H1 (cell line): ENCODE measurements around the gene UVRAG. TPM values are rescaled to one million over a fixed set of nuclear protein-coding genes. Genes with fewer than 3 reads are reported as not detected.

ENCODE experiments used
- CTCF ChIA-PET: fragments of 300-600 bp; sonication (Branson Sonifier 250); formaldehyde crosslinking; loops from one replicate; lab custom pipeline; 2021; ENCODE audit not compliant: partially characterized antibody; lab: Charles Lee
- POLR2A ChIA-PET: fragments of 300-600 bp; sonication (Branson Sonifier 250); formaldehyde crosslinking; loops from one replicate; lab custom pipeline; 2021; ENCODE audit warnings: inconsistent platforms; ENCODE audit not compliant: partially characterized antibody; lab: Charles Lee
- DNase-seq, 2 experiments: peaks; one replicate each; pipeline versions ENCODE4 v3.0.0 to v3.0.0-alpha.2; 2010 to 2022; ENCODE audit warnings: low spot score in 2 of 2, low read depth in 1 of 2, mixed read lengths in 1 of 2
- FAIRE-seq: peaks from 2 replicates; lab custom pipeline; 2011; peaks lifted over from hg19 to GRCh38; lab: Jason Lieb, UNC
- H2AFZ ChIP-seq: 2 replicates; pipeline ENCODE4 v1.8.1; 2012; ENCODE audit warnings: low read length, inconsistent platforms
- H2AK5ac ChIP-seq: 2 replicates; pipeline ENCODE4 v1.6.1; 2013; ENCODE audit warnings: low read depth, low read length
- H2BK120ac ChIP-seq: replicated peaks from 2 replicates; pipeline ENCODE3; 2013; ENCODE audit warnings: low read depth, low read length, inconsistent platforms
- H2BK12ac ChIP-seq: 2 replicates; pipeline ENCODE4 v1.6.1; 2013; ENCODE audit warnings: low read depth, low read length
- H2BK15ac ChIP-seq: 2 replicates; pipeline ENCODE4 v1.6.1; 2013; ENCODE audit warnings: low read length
- H2BK20ac ChIP-seq: 2 replicates; pipeline ENCODE4 v1.6.1; 2013; ENCODE audit warnings: low read length
- H2BK5ac ChIP-seq: 2 replicates; pipeline ENCODE4 v1.6.1; 2013; ENCODE audit warnings: low read depth, low read length
- H3K14ac ChIP-seq: 2 replicates; pipeline ENCODE4 v1.6.1; 2013; ENCODE audit warnings: inconsistent platforms; ENCODE audit not compliant: insufficient read length
- H3K18ac ChIP-seq: 2 replicates; pipeline ENCODE4 v1.6.1; 2013; ENCODE audit warnings: low read length; ENCODE audit errors: extremely low read depth
- H3K23ac ChIP-seq: 2 replicates; pipeline ENCODE4 v1.6.1; 2013; ENCODE audit warnings: inconsistent platforms; ENCODE audit not compliant: insufficient read length
- H3K23me2 ChIP-seq: 2 replicates; pipeline ENCODE4 v1.6.1; 2013; ENCODE audit warnings: low read depth, low read length
- H3K27ac ChIP-seq: 2 replicates; pipeline ENCODE4 v1.6.1; 2011; ENCODE audit warnings: low read depth, low read length, inconsistent platforms
- H3K27me3 ChIP-seq, 4 experiments: replicated peaks in 1 of 4; 1 replicate in 1 of 4; 2 replicates in 3 of 4; pipeline versions ENCODE4 v1.6.1 to v1.8.1; 2011 to 2013; ENCODE audit warnings: low read length in 3 of 4, mild to moderate bottlenecking in 3 of 4, inconsistent platforms in 2 of 4, mixed read lengths in 2 of 4, moderate library complexity in 1 of 4; ENCODE audit not compliant: control insufficient read depth in 3 of 4, insufficient read depth in 3 of 4; ENCODE audit errors: extremely low read depth in 1 of 4
- H3K36me3 ChIP-seq, 4 experiments: 2 replicates each; pipeline versions ENCODE4 v1.6.1 to v1.8.1; 2011 to 2013; ENCODE audit warnings: mild to moderate bottlenecking in 4 of 4, low read length in 3 of 4, moderate library complexity in 2 of 4, control low read depth in 1 of 4, inconsistent platforms in 1 of 4; ENCODE audit not compliant: insufficient read depth in 4 of 4, control insufficient read depth in 2 of 4
- H3K4ac ChIP-seq: replicated peaks from 2 replicates; pipeline ENCODE3; 2013; ENCODE audit warnings: low read length, low read depth, mixed read lengths, inconsistent platforms; ENCODE audit not compliant: insufficient read length
- H3K4me1 ChIP-seq, 4 experiments: replicated peaks in 1 of 4; 1 replicate in 1 of 4; 2 replicates in 3 of 4; pipeline versions ENCODE4 v1.6.1 to v1.8.1; 2011 to 2013; ENCODE audit warnings: low read length in 3 of 4, inconsistent platforms in 2 of 4, mixed read lengths in 1 of 4; ENCODE audit not compliant: insufficient read depth in 4 of 4, control insufficient read depth in 3 of 4
- H3K4me2 ChIP-seq, 2 experiments: 2 replicates each; pipeline versions ENCODE4 v1.6.1 to v1.8.1; 2011 to 2013; ENCODE audit warnings: low read depth in 2 of 2, low read length in 2 of 2, control low read depth in 1 of 2, inconsistent platforms in 1 of 2, mild to moderate bottlenecking in 1 of 2; ENCODE audit not compliant: insufficient read depth in 1 of 2
- H3K4me3 ChIP-seq, 4 experiments: fragments of 200-600, 300-600 bp in 1 of 4; sonication (generic), shearing (Covaris generic), sonication (Bioruptor Twin) in 1 of 4; 2 replicates each; pipeline versions ENCODE4 v1.5.1 to v1.8.1; 2011 to 2016; ENCODE audit warnings: low read length in 4 of 4, low read depth in 3 of 4, control low read depth in 2 of 4, inconsistent platforms in 2 of 4, mild to moderate bottlenecking in 2 of 4, mixed read lengths in 1 of 4, moderate library complexity in 1 of 4; ENCODE audit not compliant: insufficient read depth in 2 of 4; ENCODE audit errors: extremely low read depth in 1 of 4
- H3K56ac ChIP-seq: replicated peaks from 2 replicates; pipeline ENCODE3; 2013; ENCODE audit warnings: low read depth, mild to moderate bottlenecking, mixed read lengths, low read length, inconsistent platforms; ENCODE audit not compliant: insufficient read length
- H3K79me1 ChIP-seq: 2 replicates; pipeline ENCODE4 v1.6.1; 2013; ENCODE audit warnings: low read depth, low read length, control low read depth
- H3K79me2 ChIP-seq, 2 experiments: 2 replicates each; pipeline versions ENCODE4 v1.6.1 to v1.8.1; 2012 to 2013; ENCODE audit warnings: low read length in 2 of 2, mild to moderate bottlenecking in 2 of 2, inconsistent platforms in 1 of 2; ENCODE audit not compliant: insufficient read depth in 2 of 2, control insufficient read depth in 1 of 2
- H3K9ac ChIP-seq, 4 experiments: replicated peaks in 1 of 4; 1 replicate in 1 of 4; 2 replicates in 3 of 4; pipeline versions ENCODE4 v1.6.1 to v1.8.1; 2011 to 2013; ENCODE audit warnings: low read depth in 3 of 4, low read length in 3 of 4, control low read depth in 2 of 4, mild to moderate bottlenecking in 2 of 4, moderate library complexity in 2 of 4, inconsistent platforms in 1 of 4; ENCODE audit errors: extremely low read depth in 1 of 4
- H3K9me3 ChIP-seq, 2 experiments: 2 replicates each; pipeline versions ENCODE4 v1.6.1 to v1.8.1; 2012 to 2013; ENCODE audit warnings: mild to moderate bottlenecking in 2 of 2, moderate library complexity in 2 of 2, control low read depth in 1 of 2, inconsistent platforms in 1 of 2, low read depth in 1 of 2, low read length in 1 of 2, mixed read lengths in 1 of 2; ENCODE audit not compliant: insufficient read depth in 2 of 2
- H4K20me1 ChIP-seq, 2 experiments: replicated peaks in 1 of 2; 2 replicates each; pipeline versions ENCODE3 to v1.8.1; 2011 to 2013; ENCODE audit warnings: inconsistent platforms in 2 of 2, low read length in 2 of 2, mild to moderate bottlenecking in 1 of 2; ENCODE audit not compliant: insufficient read depth in 2 of 2, control insufficient read depth in 1 of 2
- H4K5ac ChIP-seq: 2 replicates; pipeline ENCODE4 v1.6.1; 2013; ENCODE audit warnings: low read length, low read depth, mixed read lengths, inconsistent platforms; ENCODE audit not compliant: insufficient read length
- H4K8ac ChIP-seq: 2 replicates; pipeline ENCODE4 v1.8.0; 2013; ENCODE audit warnings: mild to moderate bottlenecking, moderate library complexity, low read length, inconsistent platforms; ENCODE audit not compliant: insufficient read depth; ENCODE audit errors: extremely low read depth
- H4K91ac ChIP-seq: replicated peaks from 2 replicates; pipeline ENCODE3; 2013; ENCODE audit warnings: low read length, mixed read lengths, inconsistent platforms; ENCODE audit not compliant: insufficient read length
- ATF2 ChIP-seq: IDR thresholded peaks from 2 replicates; pipeline ENCODE4 v1.6.1; 2012; ENCODE audit warnings: low read length, inconsistent platforms
- ATF3 ChIP-seq: IDR thresholded peaks from 2 replicates; pipeline ENCODE4 v1.6.1; 2011; ENCODE audit warnings: low read depth, mild to moderate bottlenecking, low read length; ENCODE audit not compliant: insufficient read depth
- CHD2 ChIP-seq: IDR thresholded peaks from 2 replicates; pipeline ENCODE4 v1.6.1; 2012; ENCODE audit warnings: low read length, improper control_type of control experiment
- KDM4A ChIP-seq: IDR thresholded peaks from one replicate; pipeline ENCODE4 v1.7.1; 2012; ENCODE audit warnings: low read depth, mild to moderate bottlenecking, moderate library complexity, low read length, inconsistent platforms; ENCODE audit not compliant: severe bottlenecking
- MAX ChIP-seq: IDR thresholded peaks from 2 replicates; pipeline ENCODE4 v1.6.1; 2012; ENCODE audit warnings: inconsistent platforms
- RAD21 ChIP-seq, 2 experiments: IDR thresholded peaks in 1 of 2; conservative IDR thresholded peaks in 1 of 2; 2 replicates each; pipeline ENCODE4 v1.6.1; 2011; ENCODE audit warnings: low read depth in 2 of 2, low read length in 2 of 2, improper control_type of control experiment in 1 of 2, inconsistent platforms in 1 of 2, mild to moderate bottlenecking in 1 of 2, moderate library complexity in 1 of 2
- SAP30 ChIP-seq: fragments of 300-600 bp; sonication (generic); IDR thresholded peaks from 2 replicates; pipeline ENCODE4 v1.7.1; 2012; ENCODE audit warnings: low read length, moderate library complexity, mild to moderate bottlenecking, inconsistent platforms; ENCODE audit not compliant: insufficient read depth, insufficient replicate concordance
- SP1 ChIP-seq: IDR thresholded peaks from 2 replicates; pipeline ENCODE4 v1.6.1; 2011; ENCODE audit warnings: low read depth, low read length
- ZNF274 ChIP-seq: IDR thresholded peaks from 2 replicates; pipeline ENCODE4 v1.7.0; 2012; ENCODE audit warnings: low read length, borderline replicate concordance; ENCODE audit errors: extremely low read depth
- WGBS, 2 experiments: shearing (Covaris generic) in 1 of 2; methylation state at CpG; one replicate each; pipeline versions ENCODE4 v1.1.6 to v1.1.7; 2013 to 2015; ENCODE audit warnings: low lambda C conversion rate in 2 of 2, mixed read lengths in 2 of 2, inconsistent platforms in 1 of 2, low coverage in 1 of 2, missing lambda C conversion rate in 1 of 2; ENCODE audit not compliant: insufficient replicate concordance in 2 of 2, insufficient coverage in 1 of 2, insufficient read length in 1 of 2; ENCODE audit errors: extremely low coverage in 1 of 2, missing lambda C conversion rate in 1 of 2; 5-methylcytosine and 5-hydroxymethylcytosine counted together
- polyA plus RNA-seq, 7 experiments: library from polyadenylated mRNA; depleted of rRNA in 3 of 7; stranded (reverse) in 5 of 7; unstranded in 2 of 7; fragments of >200 nt in 5 of 7; fragments of 200-250 nt in 2 of 7; gene quantifications; 1 replicate in 5 of 7; 2 replicates in 1 of 7; 4 replicates in 1 of 7; pipeline versions ENCODE4 v1.2.1 to v1.2.3, GENCODE V29; 2011 to 2013; ENCODE audit warnings: missing spikeins in 2 of 7, mixed read lengths in 2 of 7
- total RNA-seq: library from RNA; stranded (reverse); fragmentation: NEBNext Ultra II Directional; extraction: Animal tissue kit (Norgen Biotek cat#: 25700); gene quantifications from 2 replicates; pipeline ENCODE4 v1.2.1, GENCODE V29; 2021

UVRAG gene
- total and polyA plus RNA-seq, 2 of the 8 experiments (the other 6 are each of a cell fraction or from before 2014, with no cell fraction given): 5.5 to 14.7 TPM

GRCh38 chr11:75969626-75970308 lies 154.8 kb downstream of the UVRAG start:
- Histone ChIP-seq H2BK15ac (no peak overlapping the region), H3K14ac (no peak overlapping the region), H4K5ac (no peak overlapping the region), H3K4ac (no peak overlapping the region), H4K8ac (no peak overlapping the region), H3K27ac (no peak overlapping the region), H3K9ac (no peak overlapping the region), H4K91ac (no peak overlapping the region), H3K9me3 (peaks cover 0 to 6% of the 10 kb centered on the region in 2 experiments; a peak in 1 of 4 replicates), H2BK12ac (no peak overlapping the region), H2AFZ (no peak overlapping the region), H4K20me1 (peaks cover 0 to 2% of the 10 kb centered on the region in 2 experiments), H3K27me3 (no peaks in the 10 kb centered on the region), H3K36me3 (no peaks in the 10 kb centered on the region), H3K4me2 (no peak overlapping the region), H2BK20ac (no peak overlapping the region), H3K79me1 (no peaks in the 10 kb centered on the region), H2AK5ac (no peak overlapping the region), H3K4me1 (no peaks in the 10 kb centered on the region; a peak in 1 of 7 replicates), H3K56ac (no peak overlapping the region), H3K4me3 (no peak overlapping the region), H3K23me2 (no peaks in the 10 kb centered on the region), H3K79me2 (no peaks in the 10 kb centered on the region), H2BK120ac (no peak overlapping the region), H3K23ac (no peak overlapping the region), H2BK5ac (no peak overlapping the region), H3K18ac (no peak overlapping the region)
- FAIRE-seq: no peak
- WGBS, 2 experiments: 91% methylated on average over 5 of the region's 5 CpGs; no CpG with 5 or more reads in 1 of the 2 experiments
- CTCF ChIA-PET: no interaction called here
- DNase-seq: no peak
- POLR2A ChIA-PET: interaction anchor here (0.7 to 3.3 kb wide), 2 partner anchors 10 to 618 kb away, joined by 3 to 15 read pairs; no protein-coding TSS in a partner anchor
- no peak for TF ChIP-seq SP1
- TF ChIP-seq CHD2: no peak
- TF ChIP-seq SAP30: no peak
- TF ChIP-seq ATF2: no peak
- TF ChIP-seq RAD21 (IDR thresholded peaks at IDR 0.05 in 1 of 2, conservative IDR thresholded peaks at IDR 0.05 in 1 of 2; ENCODE audit: low read depth in 2 of 2, low read length in 2 of 2): no peak
- TF ChIP-seq ATF3: no peak
- no peak for TF ChIP-seq MAX
- TF ChIP-seq KDM4A: no peak
- no peak for TF ChIP-seq ZNF274
